HepG2 (cell line): ENCODE measurements around the gene SMTNL2. TPM values are rescaled to one million over a fixed set of nuclear protein-coding genes. Genes with fewer than 3 reads are reported as not detected.

Source experiments
- ATAC-seq: fragments of 200-7000 bp; cut with Tn5 transposase; 3 replicates; pipeline ENCODE4 v1.9.1; 2020; ENCODE audit warnings: mild to moderate bottlenecking, moderate library complexity
- BruUV-seq: library from RNA; stranded (reverse); fragments of 400-500 nt; replicated peaks from 2 replicates; lab custom pipeline; 2021; lab: Mats Ljungman, UMichigan
- CTCF ChIA-PET: fragments of 300-600 bp; formaldehyde crosslinking; extraction: SDS; loops from one replicate; lab custom pipeline; 2021; ENCODE audit warnings: low total read pairs, inconsistent platforms, low intra/inter-chr PET ratio; lab: Yijun Ruan, JAX
- POLR2A ChIA-PET: fragments of 350-600 bp; sonication (Branson Sonifier 250); formaldehyde crosslinking; loops from one replicate; lab custom pipeline; 2020; ENCODE audit warnings: antibody characterized with exemption, inconsistent platforms; lab: Yijun Ruan, JAX
- DNase-seq: peaks from one replicate; pipeline ENCODE4 v3.0.0-alpha.2; 2015; ENCODE audit warnings: low spot score
- FAIRE-seq: peaks from 3 replicates; lab custom pipeline; 2011; peaks lifted over from hg19 to GRCh38; lab: Jason Lieb, UNC
- H2AFZ ChIP-seq: one replicate; pipeline ENCODE4 v1.6.1; 2011; ENCODE audit warnings: low read length, inconsistent platforms
- H3K27ac ChIP-seq: fragments of 300-600 bp; 3 replicates; pipeline ENCODE4 v1.8.0; 2011; ENCODE audit warnings: mixed run types, mild to moderate bottlenecking, mixed read lengths, low read length, inconsistent platforms; ENCODE audit not compliant: insufficient read depth; ENCODE audit errors: extremely low read length
- H3K27me3 ChIP-seq, 2 experiments: fragments of 200-600 bp in 1 of 2; 2 replicates in 1 of 2; 3 replicates in 1 of 2; pipeline versions ENCODE4 v1.6.0 to v1.8.0; 2011; ENCODE audit warnings: low read length in 2 of 2, mild to moderate bottlenecking in 2 of 2, moderate library complexity in 2 of 2, inconsistent platforms in 1 of 2; ENCODE audit not compliant: insufficient read depth in 2 of 2, control insufficient read depth in 1 of 2
- H3K36me3 ChIP-seq, 2 experiments: fragments of 200-600 bp in 1 of 2; replicated peaks in 1 of 2; 2 replicates in 1 of 2; 3 replicates in 1 of 2; pipeline versions ENCODE4 v1.5.1 to v1.8.0; 2011; ENCODE audit warnings: low read length in 2 of 2, inconsistent platforms in 1 of 2; ENCODE audit not compliant: insufficient read depth in 2 of 2, control insufficient read depth in 1 of 2
- H3K4me1 ChIP-seq: 2 replicates; pipeline ENCODE4 v1.5.1; 2012; ENCODE audit warnings: low read length, inconsistent platforms; ENCODE audit not compliant: insufficient read depth
- H3K4me2 ChIP-seq: 2 replicates; pipeline ENCODE4 v1.6.0; 2011; ENCODE audit warnings: low read depth, low read length, inconsistent platforms
- H3K4me3 ChIP-seq, 3 experiments: fragments of 200-600 bp in 1 of 3; sonication (generic), shearing (Covaris generic) in 1 of 3; replicated peaks in 1 of 3; 2 replicates each; pipeline ENCODE4 v1.5.1; 2011 to 2016; ENCODE audit warnings: low read length in 3 of 3, inconsistent platforms in 2 of 3, low read depth in 2 of 3, mild to moderate bottlenecking in 2 of 3, control low read depth in 1 of 3, mixed read lengths in 1 of 3; ENCODE audit not compliant: insufficient read depth in 1 of 3
- H3K79me2 ChIP-seq: one replicate; pipeline ENCODE4 v1.6.1; 2011; ENCODE audit warnings: low read length, inconsistent platforms; ENCODE audit not compliant: insufficient read depth
- H3K9ac ChIP-seq: 2 replicates; pipeline ENCODE4 v1.6.0; 2011; ENCODE audit warnings: mild to moderate bottlenecking, low read depth, low read length, inconsistent platforms; ENCODE audit not compliant: insufficient read depth
- H3K9me3 ChIP-seq: 2 replicates; pipeline ENCODE4 v1.5.1; 2012; ENCODE audit warnings: mild to moderate bottlenecking, low read length
- H4K20me1 ChIP-seq: 2 replicates; pipeline ENCODE4 v1.6.0; 2011; ENCODE audit warnings: inconsistent platforms, mild to moderate bottlenecking, low read length, moderate library complexity; ENCODE audit not compliant: insufficient read depth
- ARHGAP35 ChIP-seq: sonication (generic); formaldehyde crosslinking; IDR thresholded peaks from 2 replicates; pipeline ENCODE4 v1.9.0; 2022; ENCODE audit warnings: mild to moderate bottlenecking, inconsistent platforms, moderate library complexity, missing genetic modification reagents, borderline replicate concordance
- BHLHE40 ChIP-seq: IDR thresholded peaks from 2 replicates; pipeline ENCODE4 v1.6.1; 2011; ENCODE audit warnings: low read length, improper control_type of control experiment
- GTF2F1 ChIP-seq: fragments of 150-350 bp; IDR thresholded peaks from 2 replicates; pipeline ENCODE4 v1.6.1; 2014; ENCODE audit warnings: low read length
- HNF4A ChIP-seq: sonication (generic); formaldehyde crosslinking; IDR thresholded peaks from 2 replicates; pipeline ENCODE4 v1.4.0; 2020; ENCODE audit warnings: missing genetic modification reagents
- KAT8 ChIP-seq: IDR thresholded peaks from 2 replicates; pipeline ENCODE4 v1.6.1; 2016; ENCODE audit warnings: missing genetic modification reagents, missing compliant biosample characterization
- MAX ChIP-seq: IDR thresholded peaks from 2 replicates; pipeline ENCODE4 v1.6.1; 2012; ENCODE audit warnings: inconsistent platforms
- MLXIP ChIP-seq: sonication (generic); formaldehyde crosslinking; IDR thresholded peaks from 2 replicates; pipeline ENCODE4 v1.9.0; 2021; ENCODE audit warnings: missing genetic modification reagents, borderline replicate concordance
- NFE2L2 ChIP-seq: fragments of 150-350 bp; IDR thresholded peaks from 2 replicates; pipeline ENCODE4 v1.6.1; 2014; ENCODE audit warnings: low read length
- NRL ChIP-seq: sonication (generic); formaldehyde crosslinking; IDR thresholded peaks from 2 replicates; pipeline ENCODE4 v1.5.0; 2020; ENCODE audit warnings: missing genetic modification reagents, mild to moderate bottlenecking, moderate library complexity, borderline replicate concordance
- PHB2 ChIP-seq: fragments of 450-650 bp; IDR thresholded peaks from 2 replicates; pipeline ENCODE4 v1.6.1; 2018; ENCODE audit not compliant: partially characterized antibody
- RFX5 ChIP-seq: IDR thresholded peaks from 2 replicates; pipeline ENCODE4 v1.6.1; 2011; ENCODE audit warnings: low read depth, low read length, improper control_type of control experiment
- SIN3B ChIP-seq: fragments of 150-350 bp; IDR thresholded peaks from 2 replicates; pipeline ENCODE4 v1.6.1; 2014; ENCODE audit warnings: low read length
- SNAPC2 ChIP-seq: sonication (generic); formaldehyde crosslinking; IDR thresholded peaks from 2 replicates; pipeline ENCODE4 v1.8.1; 2022; ENCODE audit warnings: mild to moderate bottlenecking, missing genetic modification reagents
- SPEN ChIP-seq: sonication (generic); formaldehyde crosslinking; IDR thresholded peaks from 2 replicates; pipeline ENCODE4 v1.5.1; 2020; ENCODE audit warnings: low read depth, mild to moderate bottlenecking, missing genetic modification reagents
- ZBTB21 ChIP-seq: sonication (generic); formaldehyde crosslinking; IDR thresholded peaks from 2 replicates; pipeline ENCODE4 v1.4.0; 2020; ENCODE audit warnings: missing genetic modification reagents
- ZKSCAN1 ChIP-seq: fragments of 150-350 bp; IDR thresholded peaks from 2 replicates; pipeline ENCODE4 v1.6.1; 2014; ENCODE audit warnings: low read length
- ZNF230 ChIP-seq: sonication (generic); formaldehyde crosslinking; IDR thresholded peaks from 2 replicates; pipeline ENCODE4 v1.4.0; 2020; ENCODE audit warnings: mild to moderate bottlenecking, missing genetic modification reagents
- ZNF329 ChIP-seq: sonication (generic); formaldehyde crosslinking; IDR thresholded peaks from 2 replicates; pipeline ENCODE4 v1.9.0; 2021; ENCODE audit warnings: low read depth, mild to moderate bottlenecking, missing genetic modification reagents
- ZNF441 ChIP-seq: sonication (generic); formaldehyde crosslinking; IDR thresholded peaks from 2 replicates; pipeline ENCODE4 v1.7.0; 2021; ENCODE audit warnings: missing genetic modification reagents, borderline replicate concordance
- WGBS: methylation state at CpG from one replicate; pipeline ENCODE4 v1.1.6; 2017; ENCODE audit warnings: low lambda C conversion rate; 5-methylcytosine and 5-hydroxymethylcytosine counted together
- in situ Hi-C: cut with HindIII; loops from 2 replicates; pipeline ENCODE4 v1.10.0; 2017; ENCODE audit warnings: low pct_unique_long_range_greater_than_20kb; ENCODE audit not compliant: extremely low pct_ligation_motif_present
- intact Hi-C: fragments of 100-400 bp; cut with micrococcal nuclease; formaldehyde crosslinking; loops from one replicate; pipeline ENCODE4 v1.10.0; 2022; ENCODE audit not compliant: unreplicated experiment
- polyA plus RNA-seq, 8 experiments: library from polyadenylated mRNA; depleted of rRNA in 3 of 8; stranded (reverse) in 7 of 8; unstranded in 1 of 8; fragments of >200 nt; fragmentation: Illumina TruSeq in 4 of 8; extraction: Trizol in 4 of 8; gene quantifications; 2 replicates each; pipeline versions ENCODE4 v1.2.1 to v1.2.3, GENCODE V29; 2011 to 2016; ENCODE audit warnings: low read depth in 4 of 8, missing spikeins in 1 of 8, mixed read lengths in 1 of 8; ENCODE audit not compliant: insufficient read depth in 1 of 8
- total RNA-seq, 5 experiments: library from RNA; depleted of rRNA; stranded (reverse); fragments of >200 nt; fragmentation: Illumina TruSeq; extraction: Trizol; gene quantifications; 2 replicates each; pipeline ENCODE4 v1.2.3, GENCODE V29; 2016; ENCODE audit warnings: low read depth in 1 of 5
- TF ChIP-seq, protein P1 (sequence below): sonication (generic); formaldehyde crosslinking; IDR thresholded peaks from 2 replicates; pipeline ENCODE4 v1.8.0; 2022; ENCODE audit warnings: missing genetic modification reagents, mild to moderate bottlenecking, borderline replicate concordance
- TF ChIP-seq, protein P2 (sequence below): sonication (generic); formaldehyde crosslinking; IDR thresholded peaks from 2 replicates; pipeline ENCODE4 v1.4.0; 2020; ENCODE audit warnings: missing genetic modification reagents, borderline replicate concordance

Gene SMTNL2
- total and polyA plus RNA-seq, 2 of the 13 experiments (the other 11 are each of a cell fraction or from before 2014, with no cell fraction given): 0.41 to 5.1 TPM

DNA sequence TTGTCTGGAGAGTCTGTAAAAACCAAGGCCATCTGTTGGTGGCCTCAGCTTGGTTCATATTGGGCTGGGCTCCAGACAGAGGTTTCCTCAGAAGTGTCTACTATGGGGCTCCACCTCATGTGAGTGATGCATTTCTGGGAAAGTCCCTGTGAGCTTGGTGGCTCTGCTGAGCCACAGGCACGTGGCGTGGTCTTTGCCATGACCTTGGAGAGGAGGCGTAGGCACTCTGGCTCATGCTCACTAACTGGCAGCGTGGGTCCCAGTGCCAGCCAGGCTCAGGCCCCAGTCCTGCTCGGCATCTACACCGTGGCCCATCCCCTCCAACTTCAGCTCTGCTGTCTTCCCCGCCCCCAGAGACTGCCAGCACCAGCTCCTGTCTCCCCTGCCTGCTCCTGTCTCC lies 10.7 kb upstream of the SMTNL2 start:
- 21% methylated on average over 3 of the region's 7 CpGs for WGBS
- CTCF ChIA-PET: no interaction called here
- TF ChIP-seq NFE2L2: no peak
- TF ChIP-seq KAT8 (CRISPR knock-in tag): no peak
- TF ChIP-seq, protein P1, sequence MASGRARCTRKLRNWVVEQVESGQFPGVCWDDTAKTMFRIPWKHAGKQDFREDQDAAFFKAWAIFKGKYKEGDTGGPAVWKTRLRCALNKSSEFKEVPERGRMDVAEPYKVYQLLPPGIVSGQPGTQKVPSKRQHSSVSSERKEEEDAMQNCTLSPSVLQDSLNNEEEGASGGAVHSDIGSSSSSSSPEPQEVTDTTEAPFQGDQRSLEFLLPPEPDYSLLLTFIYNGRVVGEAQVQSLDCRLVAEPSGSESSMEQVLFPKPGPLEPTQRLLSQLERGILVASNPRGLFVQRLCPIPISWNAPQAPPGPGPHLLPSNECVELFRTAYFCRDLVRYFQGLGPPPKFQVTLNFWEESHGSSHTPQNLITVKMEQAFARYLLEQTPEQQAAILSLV: no peak
- 0 out of 2 replicates have a peak, but pooled peaks have one; percentile 33 for TF ChIP-seq MAX
- TF ChIP-seq PHB2: no peak
- TF ChIP-seq ZNF329 (CRISPR knock-in tag): no peak
- no peak for TF ChIP-seq HNF4A
- TF ChIP-seq SPEN (CRISPR knock-in tag): no peak
- no peak for TF ChIP-seq GTF2F1
- no peak for TF ChIP-seq SIN3B
- TF ChIP-seq ZBTB21 (CRISPR knock-in tag): no peak
- TF ChIP-seq SNAPC2 (CRISPR knock-in tag): no peak
- TF ChIP-seq MLXIP (CRISPR knock-in tag): no peak
- TF ChIP-seq ZKSCAN1: no peak
- TF ChIP-seq NRL (CRISPR knock-in tag): 0 out of 2 replicates have a peak, but pooled peaks have one; percentile 33
- TF ChIP-seq ARHGAP35 (CRISPR knock-in tag): no peak
- TF ChIP-seq RFX5: no peak
- TF ChIP-seq, protein P2, sequence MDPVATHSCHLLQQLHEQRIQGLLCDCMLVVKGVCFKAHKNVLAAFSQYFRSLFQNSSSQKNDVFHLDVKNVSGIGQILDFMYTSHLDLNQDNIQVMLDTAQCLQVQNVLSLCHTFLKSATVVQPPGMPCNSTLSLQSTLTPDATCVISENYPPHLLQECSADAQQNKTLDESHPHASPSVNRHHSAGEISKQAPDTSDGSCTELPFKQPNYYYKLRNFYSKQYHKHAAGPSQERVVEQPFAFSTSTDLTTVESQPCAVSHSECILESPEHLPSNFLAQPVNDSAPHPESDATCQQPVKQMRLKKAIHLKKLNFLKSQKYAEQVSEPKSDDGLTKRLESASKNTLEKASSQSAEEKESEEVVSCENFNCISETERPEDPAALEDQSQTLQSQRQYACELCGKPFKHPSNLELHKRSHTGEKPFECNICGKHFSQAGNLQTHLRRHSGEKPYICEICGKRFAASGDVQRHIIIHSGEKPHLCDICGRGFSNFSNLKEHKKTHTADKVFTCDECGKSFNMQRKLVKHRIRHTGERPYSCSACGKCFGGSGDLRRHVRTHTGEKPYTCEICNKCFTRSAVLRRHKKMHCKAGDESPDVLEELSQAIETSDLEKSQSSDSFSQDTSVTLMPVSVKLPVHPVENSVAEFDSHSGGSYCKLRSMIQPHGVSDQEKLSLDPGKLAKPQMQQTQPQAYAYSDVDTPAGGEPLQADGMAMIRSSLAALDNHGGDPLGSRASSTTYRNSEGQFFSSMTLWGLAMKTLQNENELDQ (CRISPR knock-in tag): no peak
- TF ChIP-seq ZNF441: no peak
- no peak for TF ChIP-seq ZNF230 (CRISPR knock-in tag)
- TF ChIP-seq BHLHE40: peak; percentile 45; the same call in 1 of the 2 replicates

More for the DNA sequence above, 10.7 kb upstream of the SMTNL2 start:
- FAIRE-seq (no peak), ATAC-seq (no peak), DNase-seq (no peak)
- Histone ChIP-seq H3K4me3 (peak overlapping the region in 1 of 3 experiments; percentile 34; a peak in 1 of 6 replicates), H3K79me2 (no peaks in the 10 kb centered on the region), H4K20me1 (no peaks in the 10 kb centered on the region), H3K4me1 (peaks cover 62% of the 10 kb centered on the region), H3K27ac (no peak overlapping the region), H3K27me3 (no peaks in the 10 kb centered on the region), H2AFZ (no peak overlapping the region), H3K4me2 (peak overlapping the region; percentile 50; the same call in 1 of the 2 replicates), H3K9ac (no peak overlapping the region), H3K36me3 (no peaks in the 10 kb centered on the region), H3K9me3 (no peaks in the 10 kb centered on the region)
- intact Hi-C loops (no loop called here), in situ Hi-C loops (no loop called here)
- POLR2A ChIA-PET: interaction anchor here (1.5 kb wide), 1 partner anchor 18 kb away, joined by 5 read pairs; the partner anchor contains the start of gene MYBBP1A
- no TSS peak for BruUV-seq
